ENCODE results near the gene RD3L. TPM values are rescaled to one million over a fixed set of nuclear protein-coding genes. Genes with fewer than 3 reads are reported as not detected.
"Not testable (repeated sequence)": the region's sequence is repeated elsewhere in the genome, so short reads cannot be mapped to it uniquely, and the experiment has no call there.

RD3L gene
- total RNA-seq: not detected

DNA sequence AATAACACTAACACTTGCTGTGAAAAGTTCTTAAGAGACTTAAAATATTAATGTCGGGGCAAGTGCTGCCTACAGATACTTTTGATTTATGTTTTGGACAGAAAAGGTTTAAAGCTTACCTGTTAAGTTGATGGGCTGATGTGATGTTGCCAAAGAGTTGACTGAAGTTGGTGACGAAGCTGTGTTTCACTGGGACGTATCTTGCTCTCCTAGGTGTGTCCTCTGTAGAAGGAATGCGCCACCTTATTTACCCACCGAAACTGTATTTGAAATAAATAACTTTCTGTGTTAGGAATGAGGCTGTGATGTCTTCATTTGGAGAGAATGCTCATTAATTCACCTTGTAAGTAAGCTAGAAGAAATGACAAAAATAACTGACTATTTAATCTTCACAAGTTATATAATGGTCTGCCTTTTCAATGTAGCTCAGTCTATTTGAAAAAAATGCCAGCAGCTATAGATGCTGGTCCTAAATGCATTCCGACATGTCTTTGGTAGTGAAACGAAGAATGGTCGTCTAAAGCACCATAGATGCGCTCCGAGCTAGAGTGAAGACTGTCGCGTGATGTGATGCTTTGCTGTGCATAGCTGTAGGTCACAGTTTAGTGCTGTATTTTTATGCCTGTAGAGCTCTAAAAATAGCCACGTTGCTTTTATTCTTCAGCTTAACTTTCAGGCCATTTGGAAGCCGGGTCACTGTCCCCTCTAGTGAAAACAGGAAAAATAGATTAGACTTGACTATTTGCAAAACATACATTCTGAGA lies at the start of gene RD3L:
Gene RD3L (minus strand): TSS at position 557 of the 764 bp plus-strand sequence. CDS start 834 bp downstream, outside the sequence.
- Histone ChIP-seq H3K9me3 (no peaks in the 10 kb centered on the region), H3K4me1 (no peaks in the 10 kb centered on the region), H3K27me3 (no peaks in the 10 kb centered on the region), H3K27ac (no peak within 1 kb of the TSS), H3K4me3 (no peak within 1 kb of the TSS), H3K36me3 (no peaks in the 10 kb centered on the region), H3K9ac (ENCODE audit: low read depth in 2 of 2, low read length in 2 of 2) (no peak within 1 kb of the TSS)
- intact Hi-C loops (cut with DNase I): no loop called here
- TF ChIP-seq, protein P1, sequence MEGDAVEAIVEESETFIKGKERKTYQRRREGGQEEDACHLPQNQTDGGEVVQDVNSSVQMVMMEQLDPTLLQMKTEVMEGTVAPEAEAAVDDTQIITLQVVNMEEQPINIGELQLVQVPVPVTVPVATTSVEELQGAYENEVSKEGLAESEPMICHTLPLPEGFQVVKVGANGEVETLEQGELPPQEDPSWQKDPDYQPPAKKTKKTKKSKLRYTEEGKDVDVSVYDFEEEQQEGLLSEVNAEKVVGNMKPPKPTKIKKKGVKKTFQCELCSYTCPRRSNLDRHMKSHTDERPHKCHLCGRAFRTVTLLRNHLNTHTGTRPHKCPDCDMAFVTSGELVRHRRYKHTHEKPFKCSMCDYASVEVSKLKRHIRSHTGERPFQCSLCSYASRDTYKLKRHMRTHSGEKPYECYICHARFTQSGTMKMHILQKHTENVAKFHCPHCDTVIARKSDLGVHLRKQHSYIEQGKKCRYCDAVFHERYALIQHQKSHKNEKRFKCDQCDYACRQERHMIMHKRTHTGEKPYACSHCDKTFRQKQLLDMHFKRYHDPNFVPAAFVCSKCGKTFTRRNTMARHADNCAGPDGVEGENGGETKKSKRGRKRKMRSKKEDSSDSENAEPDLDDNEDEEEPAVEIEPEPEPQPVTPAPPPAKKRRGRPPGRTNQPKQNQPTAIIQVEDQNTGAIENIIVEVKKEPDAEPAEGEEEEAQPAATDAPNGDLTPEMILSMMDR (IDR thresholded peaks at IDR 0.05): no peak
- no peak for DNase-seq

DNA sequence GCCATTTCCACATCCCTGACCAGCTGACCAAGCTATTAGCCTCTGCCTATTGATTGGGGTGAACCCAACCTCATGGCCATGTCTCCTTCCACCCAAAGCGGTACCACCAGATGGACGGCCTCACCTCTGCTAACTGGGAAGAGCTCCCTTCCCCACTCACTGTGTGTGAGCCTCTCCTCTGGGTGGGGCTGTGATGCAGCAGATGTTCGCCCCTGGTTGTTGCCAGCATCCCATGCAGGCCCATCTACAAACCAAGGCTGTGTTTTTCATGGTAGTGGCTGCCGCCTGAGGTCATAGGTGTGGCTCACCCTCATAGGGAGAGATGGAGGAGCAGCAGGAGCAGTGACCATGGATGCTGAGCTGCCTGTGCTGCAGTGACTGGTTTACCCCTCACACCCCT lies 47.6 kb upstream of the RD3L start:
- H3K27me3 ChIP-seq: no peaks in the 10 kb centered on the region
- intact Hi-C loops (cut with DNase I): no loop called here
- H3K36me3 ChIP-seq: no peaks in the 10 kb centered on the region
- no peak overlapping the region for H3K4me3 ChIP-seq
- H3K4me1 ChIP-seq: no peaks in the 10 kb centered on the region
- H3K9ac ChIP-seq (ENCODE audit: low read depth in 2 of 2, low read length in 2 of 2): no peak overlapping the region
- TF ChIP-seq, protein P1 (IDR thresholded peaks at IDR 0.05): no peak
- no peak for DNase-seq
- H3K9me3 ChIP-seq: no peaks in the 10 kb centered on the region
- no peak overlapping the region for H3K27ac ChIP-seq

DNA sequence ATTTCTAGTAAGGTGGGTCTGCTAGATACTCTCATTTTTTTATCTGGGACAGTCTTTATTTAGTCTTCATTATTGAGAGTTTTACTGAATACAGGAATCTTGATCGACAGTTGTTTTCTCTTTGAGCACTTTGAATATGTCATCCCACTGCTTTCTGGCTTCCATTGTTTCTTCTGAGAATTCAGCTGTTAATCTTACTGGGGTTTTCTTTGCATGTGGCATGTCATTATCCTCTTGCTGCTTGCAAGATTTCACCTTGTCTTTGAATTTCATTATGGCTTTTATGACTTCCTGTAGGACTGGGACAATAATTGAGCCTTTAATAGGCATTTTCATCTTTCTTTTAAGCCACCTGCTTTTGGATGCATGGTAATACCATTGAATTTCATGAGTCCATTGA lies 46.7 kb upstream of the RD3L start:
- H3K36me3 ChIP-seq: no peaks in the 10 kb centered on the region
- H3K9ac ChIP-seq (ENCODE audit: low read depth in 2 of 2, low read length in 2 of 2): no peak overlapping the region
- H3K9me3 ChIP-seq: no peaks in the 10 kb centered on the region
- intact Hi-C loops (cut with DNase I): no loop called here
- no peak overlapping the region for H3K27ac ChIP-seq
- DNase-seq: no peak
- H3K4me3 ChIP-seq: no peak overlapping the region
- H3K27me3 ChIP-seq: no peaks in the 10 kb centered on the region
- TF ChIP-seq, protein P1 (IDR thresholded peaks at IDR 0.05): no peak
- no peaks in the 10 kb centered on the region for H3K4me1 ChIP-seq

DNA sequence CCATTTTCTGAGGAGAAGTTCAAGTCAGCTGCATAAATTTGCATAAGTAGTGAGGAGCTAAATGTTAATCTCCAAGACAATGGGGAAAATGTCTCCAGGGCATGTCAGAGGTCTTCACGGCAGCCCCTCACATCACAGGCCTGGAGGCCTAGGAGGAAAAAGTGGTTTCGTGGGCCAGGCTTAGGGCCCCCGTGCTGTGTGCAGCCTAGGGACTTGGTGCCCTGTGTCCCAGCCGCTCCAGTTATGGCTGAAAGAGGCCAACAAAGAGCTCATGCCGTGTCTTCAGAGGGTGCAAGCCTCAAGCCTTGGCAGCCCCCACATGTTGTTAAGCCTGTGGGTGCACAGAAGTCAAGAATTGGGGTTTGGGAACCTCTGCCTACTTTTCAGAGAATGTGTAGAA lies 41.9 kb upstream of the RD3L start:
- Histone ChIP-seq H3K27ac (no peak overlapping the region), H3K9me3 (no peaks in the 10 kb centered on the region), H3K4me3 (no peak overlapping the region), H3K36me3 (no peaks in the 10 kb centered on the region), H3K4me1 (no peaks in the 10 kb centered on the region), H3K9ac (ENCODE audit: low read depth in 2 of 2, low read length in 2 of 2) (no peak overlapping the region), H3K27me3 (no peaks in the 10 kb centered on the region)
- no peak for DNase-seq
- TF ChIP-seq, protein P1 (IDR thresholded peaks at IDR 0.05): no peak
- intact Hi-C loops (cut with DNase I): loop anchor here (5.0 kb wide), 1 partner anchor 177 kb away; no protein-coding TSS in a partner anchor

DNA sequence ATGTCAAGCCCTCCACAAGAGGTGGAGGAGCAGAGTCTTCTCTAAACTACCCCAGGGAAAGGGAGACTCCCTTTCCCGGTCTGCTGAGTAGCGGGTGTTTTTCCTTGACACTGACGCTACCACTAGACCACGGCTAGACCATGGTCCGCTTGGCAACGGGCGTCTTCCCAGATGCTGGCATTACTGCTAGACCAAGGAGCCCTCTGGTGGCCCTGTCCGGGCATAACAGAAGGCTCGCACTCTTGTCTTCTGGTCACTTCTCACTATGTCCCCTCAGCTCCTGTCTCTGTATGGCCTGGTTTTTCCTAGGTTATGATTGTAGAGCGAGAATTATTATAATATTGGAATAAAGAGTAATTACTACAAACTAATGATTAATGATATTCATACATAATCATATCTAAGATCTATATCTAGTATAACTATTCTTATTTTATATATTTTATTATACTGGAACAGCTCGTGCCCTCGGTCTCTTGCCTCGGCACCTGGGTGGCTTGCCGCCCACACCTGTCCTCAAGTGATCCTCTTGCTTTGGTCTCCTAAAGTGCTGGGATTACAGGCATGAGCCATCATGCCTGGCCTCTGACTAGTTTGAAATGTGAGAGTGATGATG lies 38.4 kb upstream of the RD3L start:
- not testable (repeated sequence) for H3K4me3 ChIP-seq; H3K27ac ChIP-seq; H3K9me3 ChIP-seq; H3K27me3 ChIP-seq; H3K9ac ChIP-seq (ENCODE audit: low read depth in 2 of 2, low read length in 2 of 2); H3K36me3 ChIP-seq; H3K4me1 ChIP-seq
- intact Hi-C loops (cut with DNase I): loop anchor here (5.0 kb wide), 1 partner anchor 173 kb away; no protein-coding TSS in a partner anchor
- TF ChIP-seq, protein P1 (IDR thresholded peaks at IDR 0.05): peak; percentile 70
- DNase-seq: peak; percentile 63
